HG03354 (cell line): ENCODE measurements around the gene FMO5.

Experiments
- ATAC-seq: cut with Tn5 transposase; IDR thresholded peaks from one replicate; pipeline ENCODE4 v1.9.1; 2021; ENCODE audit warnings: mild to moderate bottlenecking; ENCODE audit not compliant: unreplicated experiment, poor library complexity, severe bottlenecking

The FMO5 gene, protein sequence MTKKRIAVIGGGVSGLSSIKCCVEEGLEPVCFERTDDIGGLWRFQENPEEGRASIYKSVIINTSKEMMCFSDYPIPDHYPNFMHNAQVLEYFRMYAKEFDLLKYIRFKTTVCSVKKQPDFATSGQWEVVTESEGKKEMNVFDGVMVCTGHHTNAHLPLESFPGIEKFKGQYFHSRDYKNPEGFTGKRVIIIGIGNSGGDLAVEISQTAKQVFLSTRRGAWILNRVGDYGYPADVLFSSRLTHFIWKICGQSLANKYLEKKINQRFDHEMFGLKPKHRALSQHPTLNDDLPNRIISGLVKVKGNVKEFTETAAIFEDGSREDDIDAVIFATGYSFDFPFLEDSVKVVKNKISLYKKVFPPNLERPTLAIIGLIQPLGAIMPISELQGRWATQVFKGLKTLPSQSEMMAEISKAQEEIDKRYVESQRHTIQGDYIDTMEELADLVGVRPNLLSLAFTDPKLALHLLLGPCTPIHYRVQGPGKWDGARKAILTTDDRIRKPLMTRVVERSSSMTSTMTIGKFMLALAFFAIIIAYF

GRCh38 chr1:147225193-147225730 lies at the start of gene FMO5:
Gene FMO5, minus strand, starts transcription at chr1:147225339. Its CDS starts 310 bp downstream, at chr1:147225029.
- ATAC-seq = peak; percentile 88

DNA sequence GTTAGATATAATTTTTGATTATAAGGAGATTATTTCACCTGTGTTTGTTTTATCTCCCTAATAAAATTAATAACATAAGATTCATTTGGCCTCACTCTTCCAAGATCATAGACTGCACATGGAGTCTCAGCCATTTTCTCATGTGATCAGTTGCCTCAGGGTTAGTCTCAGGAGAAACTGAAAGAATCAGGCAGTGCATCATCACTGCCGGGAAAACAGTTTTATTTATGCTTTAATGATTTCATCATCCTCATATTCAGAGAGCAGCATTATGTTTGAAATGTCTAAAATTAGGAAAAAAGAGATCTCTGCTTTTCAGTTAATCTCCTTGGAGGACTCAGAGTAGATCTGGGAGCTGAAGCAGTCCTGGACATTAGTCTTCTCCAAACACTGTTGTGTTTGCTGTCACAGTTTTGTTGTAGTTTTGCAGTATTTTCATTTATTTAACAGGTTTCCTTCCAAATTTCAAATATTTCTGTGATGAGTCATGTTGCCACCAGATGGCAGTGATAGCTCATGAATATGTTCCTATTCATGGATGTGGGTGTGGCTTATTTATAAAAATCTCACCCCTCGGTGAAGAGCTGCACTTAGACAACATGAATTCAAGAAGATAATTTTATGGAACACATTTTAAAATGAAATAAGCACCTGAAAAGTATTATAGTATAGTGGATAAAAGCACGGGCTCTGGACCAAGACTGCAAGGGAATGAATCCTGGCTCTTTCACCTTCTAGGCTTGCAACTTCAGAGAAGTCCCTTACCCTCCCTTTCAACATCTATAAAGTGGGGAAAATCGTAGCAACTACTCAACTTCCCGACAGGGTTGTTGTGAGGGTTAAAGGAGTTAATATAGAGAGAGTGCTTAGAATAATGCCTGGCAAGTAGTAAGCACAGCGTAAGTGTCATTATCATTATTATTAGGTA lies 48.5 kb upstream of the FMO5 start:
- ATAC-seq = no peak

- ATAC-seq = no peak
Observed at GRCh38 chr1:147272042-147272441, 46.9 kb upstream of the FMO5 start.

DNA sequence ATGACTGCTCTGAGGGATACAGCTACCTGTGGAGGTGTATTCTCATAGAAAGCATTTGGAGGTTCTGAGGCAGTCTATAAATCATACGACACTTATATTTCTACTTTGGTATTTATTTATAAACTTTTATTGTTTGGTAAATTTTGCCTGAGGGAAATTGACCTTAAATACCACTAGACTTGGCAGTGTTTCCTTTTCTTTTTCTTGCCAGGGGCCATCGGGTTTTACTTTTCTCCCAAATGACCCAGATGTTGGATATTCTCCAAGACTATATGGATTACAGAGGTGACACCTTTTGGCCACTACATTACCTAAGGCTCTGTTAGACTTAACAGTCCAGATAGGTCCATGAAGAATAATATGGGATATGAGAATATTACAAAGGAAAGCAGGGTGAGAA lies 45.6 kb upstream of the FMO5 start:
- no peak for ATAC-seq

DNA sequence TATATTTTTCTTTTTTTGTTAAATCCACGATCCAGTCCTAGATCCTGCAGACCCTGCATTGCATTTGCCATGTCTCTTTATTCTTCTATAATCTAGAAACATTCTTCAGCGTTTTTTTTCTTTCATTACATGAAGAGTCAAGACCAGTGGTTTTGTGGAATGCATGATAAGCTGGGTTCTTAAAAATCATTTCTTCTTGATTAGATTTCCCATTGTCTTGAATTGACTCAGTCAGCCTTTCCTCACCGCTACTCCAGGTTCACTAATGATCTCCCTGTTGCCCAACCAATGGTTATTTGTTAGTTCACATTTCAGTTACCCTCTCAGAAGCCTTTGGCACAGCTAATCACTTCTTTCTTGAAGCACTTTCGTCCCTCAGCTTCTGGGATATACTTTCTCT lies 42.6 kb upstream of the FMO5 start:
- no peak for ATAC-seq

GRCh38 chr1:147266381-147266780 lies 41.2 kb upstream of the FMO5 start:
- ATAC-seq = no peak

DNA sequence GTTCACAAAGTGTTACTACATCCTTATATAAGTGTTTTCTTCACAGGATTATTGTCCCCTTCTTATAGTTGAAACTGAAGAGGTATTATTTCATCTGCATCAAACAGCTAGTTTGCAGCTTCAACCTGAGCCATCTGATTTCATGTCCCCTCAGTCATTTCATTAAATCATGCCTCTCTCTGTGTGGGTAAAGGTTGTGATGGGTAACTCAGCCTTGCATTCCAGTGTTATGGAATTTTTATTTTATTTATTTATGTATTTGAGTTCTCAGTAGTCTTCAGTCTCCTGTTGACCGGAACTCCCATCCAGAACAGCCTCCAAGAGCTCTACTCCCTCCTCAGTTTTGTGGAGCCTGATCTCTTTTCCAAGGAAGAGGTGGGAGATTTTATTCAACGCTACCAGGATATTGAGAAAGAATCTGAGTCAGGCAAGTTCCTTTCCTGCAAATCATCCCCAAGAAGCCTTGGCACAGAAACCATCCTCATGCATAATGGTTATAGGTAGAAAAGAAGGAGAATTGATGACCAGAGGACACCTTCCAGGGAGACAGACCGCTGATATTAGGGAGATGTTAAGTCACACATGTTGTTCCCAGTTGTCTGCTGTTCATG lies 39.1 kb upstream of the FMO5 start:
- no peak for ATAC-seq

- no peak for ATAC-seq
Observed at GRCh38 chr1:147260956-147261355, 35.8 kb upstream of the FMO5 start.

- no peak for ATAC-seq
Observed at GRCh38 chr1:147252540-147252939, 27.4 kb upstream of the FMO5 start.

GRCh38 chr1:147247656-147248238 lies 22.6 kb upstream of the FMO5 start:
- ATAC-seq = no peak

- ATAC-seq = no peak
Observed at GRCh38 chr1:147246910-147247655, 21.9 kb upstream of the FMO5 start.

- no peak for ATAC-seq
Observed at GRCh38 chr1:147246044-147246690, 21.0 kb upstream of the FMO5 start.

DNA sequence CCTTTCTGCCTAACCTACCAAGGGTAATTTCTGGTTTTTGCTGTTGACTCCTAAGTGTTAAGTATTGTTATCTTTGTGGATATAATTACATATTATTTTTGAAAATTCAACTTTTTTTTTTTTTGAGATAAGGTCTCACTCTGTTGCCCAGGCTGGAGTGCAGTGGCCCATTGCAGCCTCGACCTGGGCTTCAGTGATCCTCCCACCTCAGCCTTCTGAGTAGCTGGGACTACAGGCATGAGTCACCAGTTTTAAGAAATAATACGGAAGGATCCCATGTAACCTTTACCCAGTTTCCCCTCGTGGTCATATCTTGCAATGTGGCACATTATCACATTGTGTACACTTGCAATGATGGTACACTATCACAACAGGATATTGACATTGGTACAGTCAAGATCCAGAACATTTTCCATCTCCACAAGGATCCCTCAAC lies 20.5 kb upstream of the FMO5 start:
- no peak for ATAC-seq

DNA sequence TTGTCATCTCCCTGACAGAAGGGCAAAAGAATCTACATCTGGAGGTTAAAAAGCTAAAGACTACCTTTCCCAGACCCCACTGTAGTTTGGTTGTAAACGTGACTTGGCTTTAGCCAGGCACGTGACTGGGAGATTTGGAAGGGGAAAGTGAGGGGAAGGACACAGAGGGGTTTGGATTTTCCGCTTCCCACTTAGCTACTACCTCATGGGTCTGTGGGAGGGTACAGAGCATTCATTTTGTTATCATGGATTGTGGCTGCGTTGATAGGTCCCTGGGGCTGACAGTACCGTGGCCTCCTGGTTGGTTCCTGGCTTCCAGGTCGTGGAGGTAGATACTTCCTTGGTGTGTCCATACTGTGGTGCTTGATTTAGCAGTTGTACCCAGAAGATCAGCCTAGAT lies 20.0 kb upstream of the FMO5 start:
- no peak for ATAC-seq

DNA sequence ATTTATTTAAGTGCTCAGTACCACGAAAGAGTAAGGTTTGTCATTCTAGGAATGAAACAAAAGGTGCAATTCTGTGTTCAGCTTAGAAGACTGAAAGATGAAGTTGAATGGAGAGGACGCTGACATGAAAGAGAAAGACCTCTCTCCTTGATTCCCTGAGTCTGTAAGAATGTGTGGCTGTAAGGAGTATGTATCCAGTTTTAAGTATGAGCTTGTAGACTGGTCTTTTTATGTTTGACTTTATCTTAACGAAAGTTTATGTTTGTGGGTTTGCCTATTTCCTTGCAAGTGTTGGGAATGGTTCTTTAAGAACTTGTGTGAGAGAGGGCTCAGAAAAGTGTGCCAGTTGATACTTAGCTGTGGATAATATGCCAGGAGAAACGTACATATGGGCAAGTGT lies 18.7 kb upstream of the FMO5 start:
- no peak for ATAC-seq

DNA sequence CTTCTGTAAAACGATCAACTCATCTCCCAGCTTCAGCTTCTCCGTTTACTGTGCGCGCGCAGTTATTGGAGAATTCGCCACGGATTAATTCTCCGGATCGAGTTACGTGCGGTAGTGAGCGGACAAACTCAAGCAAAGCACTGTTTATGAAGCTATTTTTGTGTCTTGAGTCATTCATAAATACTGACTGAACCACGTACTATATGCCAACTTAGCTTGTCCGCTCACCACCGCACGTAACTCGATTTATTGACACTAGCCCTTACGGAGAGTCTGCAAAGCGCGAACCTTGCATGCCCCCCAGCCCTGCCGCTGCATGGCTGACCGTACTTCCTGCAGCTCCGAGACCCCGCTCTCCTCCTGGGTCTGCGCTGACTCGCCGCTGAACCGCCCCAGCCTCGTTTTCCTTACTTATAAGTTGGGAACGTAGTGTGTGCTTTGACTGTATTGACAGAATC lies 18.1 kb upstream of the FMO5 start:
- ATAC-seq = peak; percentile 22

- peak; percentile 89 for ATAC-seq
Observed at GRCh38 chr1:147242449-147243227, 17.5 kb upstream of the FMO5 start, which contains the start of gene CHD1L. Gene CHD1L, plus strand, starts transcription at chr1:147242684. Its CDS starts 20 bp downstream, at chr1:147242704.
